Loucy (cell line): ENCODE results near the gene ARHGEF10L.

ENCODE experiments used
- H2AFZ ChIP-seq: fragments of 200-600 bp; sonication (generic); 2 replicates; pipeline ENCODE4 v1.6.0; 2016; ENCODE audit warnings: antibody characterized with exemption, mild to moderate bottlenecking, low read length, moderate library complexity
- H3F3A ChIP-seq: fragments of 200-600 bp; 2 replicates; pipeline ENCODE4 v1.6.0; 2016; ENCODE audit warnings: antibody characterized with exemption, low read depth, mild to moderate bottlenecking
- H3K27me3 ChIP-seq: fragments of 200-600 bp; sonication (generic); 2 replicates; pipeline ENCODE4 v1.6.1; 2014; ENCODE audit warnings: low read length, mild to moderate bottlenecking; ENCODE audit not compliant: insufficient read depth, poor library complexity, severe bottlenecking
- H3K36me3 ChIP-seq: fragments of 200-600 bp; sonication (generic); 2 replicates; pipeline ENCODE4 v1.6.1; 2016; ENCODE audit warnings: low read length; ENCODE audit not compliant: insufficient read depth
- H3K4me1 ChIP-seq: fragments of 200-600 bp; sonication (generic); 2 replicates; pipeline ENCODE4 v1.5.1; 2014; ENCODE audit warnings: low read length, mild to moderate bottlenecking; ENCODE audit not compliant: insufficient read depth, poor library complexity, severe bottlenecking
- H3K4me2 ChIP-seq: fragments of 200-600 bp; sonication (generic); 2 replicates; pipeline ENCODE4 v1.6.0; 2014; ENCODE audit warnings: antibody characterized with exemption, low read length, low read depth, mild to moderate bottlenecking; ENCODE audit not compliant: poor library complexity, severe bottlenecking
- H3K4me3 ChIP-seq: fragments of 200-600 bp; sonication (generic); 2 replicates; pipeline ENCODE4 v1.5.1; 2014; ENCODE audit warnings: low read length, mild to moderate bottlenecking, mixed read lengths; ENCODE audit not compliant: poor library complexity, severe bottlenecking
- H3K79me2 ChIP-seq: fragments of 200-600 bp; sonication (generic); 2 replicates; pipeline ENCODE4 v1.6.1; 2014; ENCODE audit warnings: low read length; ENCODE audit not compliant: insufficient read depth
- H3K9ac ChIP-seq: fragments of 200-600 bp; sonication (generic); 2 replicates; pipeline ENCODE4 v1.6.0; 2014; ENCODE audit warnings: mild to moderate bottlenecking, low read depth, low read length, moderate library complexity; ENCODE audit not compliant: poor library complexity, severe bottlenecking
- H3K9me2 ChIP-seq: fragments of 200-600 bp; sonication (generic); replicated peaks from 2 replicates; pipeline ENCODE4 v1.6.1; 2016; ENCODE audit warnings: low read depth, low read length, mixed read lengths
- H3K9me3 ChIP-seq: fragments of 200-600 bp; sonication (generic); 2 replicates; pipeline ENCODE4 v1.6.1; 2014; ENCODE audit warnings: mild to moderate bottlenecking, antibody characterized with exemption, low read length, low read depth; ENCODE audit not compliant: insufficient read depth
- H4K20me1 ChIP-seq: fragments of 200-600 bp; sonication (generic); 2 replicates; pipeline ENCODE4 v1.6.0; 2014; ENCODE audit warnings: antibody characterized with exemption, low read length, mild to moderate bottlenecking; ENCODE audit not compliant: insufficient read depth, poor library complexity, severe bottlenecking
- EZH2phosphoT487 ChIP-seq: fragments of 200-600 bp; IDR thresholded peaks from 2 replicates; pipeline ENCODE4 v1.6.1; 2018; ENCODE audit warnings: antibody characterized with exemption, mild to moderate bottlenecking, moderate library complexity, borderline replicate concordance
- TF ChIP-seq, protein P1 (sequence below): fragments of 200-600 bp; sonication (generic); conservative IDR thresholded peaks from 2 replicates; pipeline ENCODE4 v1.5.1; 2014; ENCODE audit warnings: mild to moderate bottlenecking, antibody characterized with exemption, low read length

The ARHGEF10L gene

DNA sequence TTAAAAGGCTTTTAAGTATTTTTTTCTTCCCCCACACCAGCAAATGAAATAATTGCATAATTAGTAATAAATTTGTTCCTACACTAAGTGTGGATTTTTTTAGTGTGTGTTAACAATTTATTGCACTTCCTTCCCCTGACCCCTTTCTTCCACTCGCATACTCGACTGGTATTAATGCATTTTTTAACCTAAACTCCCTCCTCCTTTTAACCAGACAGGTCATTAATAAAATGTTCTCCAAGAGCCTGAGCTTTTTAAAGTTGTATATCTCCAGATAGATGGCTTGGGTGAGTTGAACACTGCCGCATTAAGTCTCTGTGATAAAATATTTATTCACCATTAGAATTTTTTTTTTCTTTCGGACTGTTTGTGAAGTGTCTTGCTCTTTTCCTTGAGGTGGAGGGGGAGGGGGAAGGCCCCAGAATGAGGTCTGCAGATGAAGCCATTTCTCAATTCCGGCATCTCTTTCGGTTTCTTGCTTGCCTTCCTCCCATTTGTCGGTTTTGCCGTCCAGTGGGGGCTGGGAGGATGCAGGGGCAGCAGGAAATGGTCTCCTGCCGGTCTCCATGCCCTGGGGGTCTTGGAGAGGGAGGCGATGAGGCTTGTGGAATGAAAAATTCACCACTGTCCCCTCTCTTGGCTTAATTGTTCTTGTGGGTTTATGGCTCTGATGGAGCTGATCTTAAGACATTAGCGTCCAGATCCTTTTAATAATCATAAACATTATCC, 151.6 kb downstream of the ARHGEF10L start:
- Histone ChIP-seq H3K9me2 (no peaks in the 10 kb centered on the region), H2AFZ (no peak overlapping the region), H3K36me3 (no peaks in the 10 kb centered on the region), H3F3A (no peaks in the 10 kb centered on the region), H3K9ac (no peak overlapping the region), H3K4me3 (no peak overlapping the region), H3K4me1 (no peaks in the 10 kb centered on the region), H3K27me3 (no peaks in the 10 kb centered on the region), H3K4me2 (no peak overlapping the region), H4K20me1 (no peaks in the 10 kb centered on the region), H3K9me3 (no peaks in the 10 kb centered on the region), H3K79me2 (no peaks in the 10 kb centered on the region)
- TF ChIP-seq EZH2phosphoT487: no peak
- TF ChIP-seq, protein P1, sequence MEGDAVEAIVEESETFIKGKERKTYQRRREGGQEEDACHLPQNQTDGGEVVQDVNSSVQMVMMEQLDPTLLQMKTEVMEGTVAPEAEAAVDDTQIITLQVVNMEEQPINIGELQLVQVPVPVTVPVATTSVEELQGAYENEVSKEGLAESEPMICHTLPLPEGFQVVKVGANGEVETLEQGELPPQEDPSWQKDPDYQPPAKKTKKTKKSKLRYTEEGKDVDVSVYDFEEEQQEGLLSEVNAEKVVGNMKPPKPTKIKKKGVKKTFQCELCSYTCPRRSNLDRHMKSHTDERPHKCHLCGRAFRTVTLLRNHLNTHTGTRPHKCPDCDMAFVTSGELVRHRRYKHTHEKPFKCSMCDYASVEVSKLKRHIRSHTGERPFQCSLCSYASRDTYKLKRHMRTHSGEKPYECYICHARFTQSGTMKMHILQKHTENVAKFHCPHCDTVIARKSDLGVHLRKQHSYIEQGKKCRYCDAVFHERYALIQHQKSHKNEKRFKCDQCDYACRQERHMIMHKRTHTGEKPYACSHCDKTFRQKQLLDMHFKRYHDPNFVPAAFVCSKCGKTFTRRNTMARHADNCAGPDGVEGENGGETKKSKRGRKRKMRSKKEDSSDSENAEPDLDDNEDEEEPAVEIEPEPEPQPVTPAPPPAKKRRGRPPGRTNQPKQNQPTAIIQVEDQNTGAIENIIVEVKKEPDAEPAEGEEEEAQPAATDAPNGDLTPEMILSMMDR: no peak

DNA sequence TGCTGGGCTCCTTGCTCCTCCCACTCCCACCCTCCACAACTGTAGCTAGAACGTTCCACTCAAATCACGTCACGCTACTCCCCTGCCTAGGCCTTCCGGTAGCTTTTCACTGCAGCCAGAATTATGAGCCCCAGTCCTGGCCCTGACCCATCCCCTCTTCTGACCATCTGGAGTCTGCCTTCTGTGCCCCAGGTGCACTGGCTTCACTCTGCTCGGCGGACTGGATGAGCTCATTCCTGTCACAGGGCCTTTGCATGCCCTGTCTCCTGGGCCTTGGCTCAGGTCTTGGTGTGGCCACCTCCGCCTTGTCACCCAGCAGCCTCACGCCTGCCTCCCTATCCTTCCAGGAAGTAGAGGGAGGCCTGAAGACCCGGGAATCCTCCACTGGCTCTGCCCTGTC, 153.1 kb downstream of the ARHGEF10L start:
- no peaks in the 10 kb centered on the region for H3K79me2 ChIP-seq
- no peaks in the 10 kb centered on the region for H3K4me1 ChIP-seq
- H2AFZ ChIP-seq: no peak overlapping the region
- H3K27me3 ChIP-seq: no peaks in the 10 kb centered on the region
- TF ChIP-seq, protein P1: no peak
- TF ChIP-seq EZH2phosphoT487: no peak
- H3K9me3 ChIP-seq: no peaks in the 10 kb centered on the region
- H3K9ac ChIP-seq: no peak overlapping the region
- no peak overlapping the region for H3K4me3 ChIP-seq
- no peaks in the 10 kb centered on the region for H3K36me3 ChIP-seq
- no peak overlapping the region for H3K4me2 ChIP-seq
- no peaks in the 10 kb centered on the region for H4K20me1 ChIP-seq
- no peaks in the 10 kb centered on the region for H3K9me2 ChIP-seq
- H3F3A ChIP-seq: no peaks in the 10 kb centered on the region

DNA sequence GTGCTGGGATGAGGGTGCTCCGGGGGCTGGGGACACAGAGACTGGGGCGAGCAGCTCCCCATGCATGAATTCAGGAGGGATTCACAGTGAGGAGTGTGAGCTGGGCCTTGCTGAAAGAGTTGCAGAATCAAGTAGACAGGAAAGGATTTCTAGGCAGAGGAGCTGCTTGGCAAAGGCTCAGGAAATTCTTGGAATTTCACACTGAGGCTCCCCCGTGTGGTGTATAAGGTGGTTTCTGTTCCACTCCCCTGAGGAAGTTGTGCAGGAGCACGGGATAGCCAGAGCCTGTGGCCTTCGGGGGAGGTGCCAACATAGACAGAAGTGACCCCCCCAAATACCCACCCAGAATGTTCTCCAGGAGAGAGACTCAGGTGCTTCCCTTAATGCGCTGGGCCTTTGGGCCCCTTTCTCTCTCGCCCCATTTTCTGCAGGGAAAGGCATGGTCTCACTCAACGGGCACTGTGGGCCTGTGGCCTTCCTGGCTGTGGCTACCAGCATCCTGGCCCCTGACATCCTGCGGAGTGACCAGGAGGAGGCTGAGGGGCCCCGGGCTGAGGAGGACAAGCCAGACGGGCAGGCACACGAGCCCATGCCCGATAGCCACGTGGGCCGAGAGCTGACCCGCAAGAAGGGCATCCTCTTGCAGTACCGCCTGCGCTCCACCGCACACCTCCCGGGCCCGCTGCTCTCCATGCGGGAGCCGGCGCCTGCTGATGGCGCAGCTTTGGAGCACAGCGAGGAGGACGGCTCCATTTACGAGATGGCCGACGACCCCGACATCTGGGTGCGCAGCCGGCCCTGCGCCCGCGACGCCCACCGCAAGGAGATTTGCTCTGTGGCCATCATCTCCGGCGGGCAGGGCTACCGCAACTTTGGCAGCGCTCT, 157.2 kb downstream of the ARHGEF10L start:
- H3K9me3 ChIP-seq: no peaks in the 10 kb centered on the region
- H3K9ac ChIP-seq: no peak overlapping the region
- no peak for TF ChIP-seq EZH2phosphoT487
- no peaks in the 10 kb centered on the region for H3K27me3 ChIP-seq
- H3K79me2 ChIP-seq: no peaks in the 10 kb centered on the region
- no peak overlapping the region for H3K4me2 ChIP-seq
- H3K4me1 ChIP-seq: no peaks in the 10 kb centered on the region
- H3F3A ChIP-seq: no peaks in the 10 kb centered on the region
- H4K20me1 ChIP-seq: no peaks in the 10 kb centered on the region
- no peak overlapping the region for H3K4me3 ChIP-seq
- H3K9me2 ChIP-seq: no peaks in the 10 kb centered on the region
- no peak overlapping the region for H2AFZ ChIP-seq
- no peaks in the 10 kb centered on the region for H3K36me3 ChIP-seq
